NB4 (cell line): ENCODE results near the gene ARHGDIG.

Source experiments
- DNase-seq: peaks from one replicate; pipeline ENCODE4 v3.0.0; 2010; ENCODE audit warnings: low read depth
- H3K4me3 ChIP-seq: one replicate; pipeline ENCODE4 v1.5.1; 2011; ENCODE audit warnings: mild to moderate bottlenecking, low read depth, low read length, moderate library complexity
- CTCF ChIP-seq: IDR thresholded peaks from one replicate; pipeline ENCODE4 v1.5.1; 2012; ENCODE audit warnings: low read depth, low read length
- MAX ChIP-seq: IDR thresholded peaks from 2 replicates; pipeline ENCODE4 v1.6.1; 2011; ENCODE audit warnings: low read depth, low read length
- MYC ChIP-seq: IDR thresholded peaks from 2 replicates; pipeline ENCODE4 v1.6.1; 2011; ENCODE audit warnings: low read depth, low read length
- POLR2A ChIP-seq: IDR thresholded peaks from 2 replicates; pipeline ENCODE4 v1.6.1; 2011; ENCODE audit warnings: mild to moderate bottlenecking; ENCODE audit not compliant: insufficient read length; ENCODE audit errors: extremely low read depth

The ARHGDIG gene

GRCh38 chr16:242281-242680, 38.1 kb upstream of the ARHGDIG start:
- H3K4me3 ChIP-seq: no peak overlapping the region
- TF ChIP-seq MAX (no peak), MYC (no peak), CTCF (no peak), POLR2A (no peak)
- DNase-seq: no peak

- no peak for DNase-seq
- H3K4me3 ChIP-seq: no peak overlapping the region
- TF ChIP-seq MAX: no peak
- TF ChIP-seq MYC: no peak
- TF ChIP-seq POLR2A: no peak
- no peak for TF ChIP-seq CTCF
Measured at GRCh38 chr16:243348-243747, 37.0 kb upstream of the ARHGDIG start.

GRCh38 chr16:245105-245504, 35.3 kb upstream of the ARHGDIG start:
- TF ChIP-seq CTCF (no peak), MYC (no peak), MAX (no peak), POLR2A (no peak)
- no peak overlapping the region for H3K4me3 ChIP-seq
- no peak for DNase-seq

GRCh38 chr16:247027-247426, 33.4 kb upstream of the ARHGDIG start:
- no peak overlapping the region for H3K4me3 ChIP-seq
- TF ChIP-seq CTCF: no peak
- no peak for TF ChIP-seq MYC
- no peak for TF ChIP-seq MAX
- no peak for TF ChIP-seq POLR2A
- DNase-seq: no peak

- TF ChIP-seq MYC: no peak
- TF ChIP-seq POLR2A: no peak
- TF ChIP-seq CTCF: no peak
- TF ChIP-seq MAX: no peak
- no peak for DNase-seq
Measured at GRCh38 chr16:249431-249830, 31.0 kb upstream of the ARHGDIG start.

More at GRCh38 chr16:249431-249830, 31.0 kb upstream of the ARHGDIG start:
- no peak overlapping the region for H3K4me3 ChIP-seq
